Esophagus squamous epithelium (tissue), 4 donors: ENCODE measurements around the gene UBE4A.

ENCODE experiments used
- POLR2A ChIP-seq, 4 donors: fragments of 450-650 bp; IDR thresholded peaks; one replicate each; pipeline ENCODE4 v1.6.1; 2017; ENCODE audit warnings: antibody characterized with exemption in 4 of 4, mild to moderate bottlenecking in 4 of 4, moderate library complexity in 3 of 4
- TF ChIP-seq, protein P1 (sequence below), 6 experiments: fragments of 450-650 bp in 4 of 6; fragments of 200-600 bp in 2 of 6; sonication (generic) in 2 of 6; IDR thresholded peaks; one replicate each; pipeline ENCODE4 v1.5.1; 2016 to 2019; ENCODE audit warnings: antibody characterized with exemption in 6 of 6, mild to moderate bottlenecking in 4 of 6, moderate library complexity in 4 of 6

DNA sequence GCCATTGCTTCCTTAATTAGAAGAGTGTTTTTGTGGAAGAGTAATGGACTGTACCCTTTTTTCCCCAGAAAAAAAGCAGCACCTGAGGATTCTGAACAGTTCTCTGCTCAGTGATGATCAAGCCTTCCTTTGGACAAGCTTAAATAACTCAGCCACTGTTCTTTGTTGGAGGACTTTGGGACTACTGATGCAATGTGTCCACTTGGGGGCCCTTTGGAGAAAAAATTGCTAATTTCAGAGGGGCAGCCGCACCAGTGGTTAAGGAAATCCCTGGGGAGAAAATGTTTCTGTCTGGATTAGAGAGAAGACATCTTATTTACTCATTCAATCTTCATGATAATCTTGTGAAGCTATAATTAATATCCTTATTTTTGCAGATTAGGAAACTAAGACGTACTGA lies 71.6 kb downstream of the UBE4A start:
- TF ChIP-seq, protein P1, sequence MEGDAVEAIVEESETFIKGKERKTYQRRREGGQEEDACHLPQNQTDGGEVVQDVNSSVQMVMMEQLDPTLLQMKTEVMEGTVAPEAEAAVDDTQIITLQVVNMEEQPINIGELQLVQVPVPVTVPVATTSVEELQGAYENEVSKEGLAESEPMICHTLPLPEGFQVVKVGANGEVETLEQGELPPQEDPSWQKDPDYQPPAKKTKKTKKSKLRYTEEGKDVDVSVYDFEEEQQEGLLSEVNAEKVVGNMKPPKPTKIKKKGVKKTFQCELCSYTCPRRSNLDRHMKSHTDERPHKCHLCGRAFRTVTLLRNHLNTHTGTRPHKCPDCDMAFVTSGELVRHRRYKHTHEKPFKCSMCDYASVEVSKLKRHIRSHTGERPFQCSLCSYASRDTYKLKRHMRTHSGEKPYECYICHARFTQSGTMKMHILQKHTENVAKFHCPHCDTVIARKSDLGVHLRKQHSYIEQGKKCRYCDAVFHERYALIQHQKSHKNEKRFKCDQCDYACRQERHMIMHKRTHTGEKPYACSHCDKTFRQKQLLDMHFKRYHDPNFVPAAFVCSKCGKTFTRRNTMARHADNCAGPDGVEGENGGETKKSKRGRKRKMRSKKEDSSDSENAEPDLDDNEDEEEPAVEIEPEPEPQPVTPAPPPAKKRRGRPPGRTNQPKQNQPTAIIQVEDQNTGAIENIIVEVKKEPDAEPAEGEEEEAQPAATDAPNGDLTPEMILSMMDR (IDR thresholded peaks at IDR 0.05), result no peak
- no peak for TF ChIP-seq POLR2A (IDR thresholded peaks at IDR 0.05)
